ENCODE results near the gene SPATA17. TPM values are rescaled to one million over a fixed set of nuclear protein-coding genes. Genes with fewer than 3 reads are reported as not detected.

SPATA17 gene
- total and polyA plus RNA-seq, 8 donors = 0.12 to 2.3 (median 1.5) TPM; not detected in 3

DNA sequence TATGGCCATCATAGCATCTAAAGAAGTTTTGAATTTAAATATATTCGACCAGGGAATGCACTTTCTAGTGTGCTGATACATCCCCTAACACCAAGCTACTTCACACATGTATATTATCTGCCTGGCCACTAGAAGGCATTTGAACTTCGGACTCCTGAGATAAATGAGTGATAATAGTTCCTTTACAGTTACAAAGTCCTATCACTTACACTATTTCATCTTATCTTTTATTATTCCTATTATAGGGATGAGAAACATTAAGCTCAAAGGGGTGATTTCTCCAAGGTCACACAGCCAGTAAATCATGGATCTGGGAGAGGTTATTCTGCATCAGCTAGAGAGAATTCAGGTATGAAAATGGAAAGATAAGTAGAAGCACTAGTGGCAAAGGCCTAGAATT lies 40.5 kb upstream of the SPATA17 start:
- Histone ChIP-seq H3K27me3 (no peaks in the 10 kb centered on the region), H3K36me3 (peaks cover 0 to 4% (median 2%) of the 10 kb centered on the region in 4 donors), H3K4me1 (no peaks in the 10 kb centered on the region), H3K27ac (no peak overlapping the region), H3K9me3 (no peaks in the 10 kb centered on the region), H3K4me3 (no peak overlapping the region)
- whole genome bisulfite sequencing, 5 donors = 64 to 78% (median 69%) methylated on average over 2 of the region's 2 CpGs
- intact Hi-C loops (cut with DNase I; ENCODE audit: low total_unique reads) = no loop called here
- TF ChIP-seq POLR2A (IDR thresholded peaks at IDR 0.05) (no peak), POLR2AphosphoS5 (IDR thresholded peaks at IDR 0.05) (no peak)
- TF ChIP-seq, protein P1, sequence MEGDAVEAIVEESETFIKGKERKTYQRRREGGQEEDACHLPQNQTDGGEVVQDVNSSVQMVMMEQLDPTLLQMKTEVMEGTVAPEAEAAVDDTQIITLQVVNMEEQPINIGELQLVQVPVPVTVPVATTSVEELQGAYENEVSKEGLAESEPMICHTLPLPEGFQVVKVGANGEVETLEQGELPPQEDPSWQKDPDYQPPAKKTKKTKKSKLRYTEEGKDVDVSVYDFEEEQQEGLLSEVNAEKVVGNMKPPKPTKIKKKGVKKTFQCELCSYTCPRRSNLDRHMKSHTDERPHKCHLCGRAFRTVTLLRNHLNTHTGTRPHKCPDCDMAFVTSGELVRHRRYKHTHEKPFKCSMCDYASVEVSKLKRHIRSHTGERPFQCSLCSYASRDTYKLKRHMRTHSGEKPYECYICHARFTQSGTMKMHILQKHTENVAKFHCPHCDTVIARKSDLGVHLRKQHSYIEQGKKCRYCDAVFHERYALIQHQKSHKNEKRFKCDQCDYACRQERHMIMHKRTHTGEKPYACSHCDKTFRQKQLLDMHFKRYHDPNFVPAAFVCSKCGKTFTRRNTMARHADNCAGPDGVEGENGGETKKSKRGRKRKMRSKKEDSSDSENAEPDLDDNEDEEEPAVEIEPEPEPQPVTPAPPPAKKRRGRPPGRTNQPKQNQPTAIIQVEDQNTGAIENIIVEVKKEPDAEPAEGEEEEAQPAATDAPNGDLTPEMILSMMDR (IDR thresholded peaks at IDR 0.05) = no peak
- peak in 1 of 2 donors; percentile 4 for DNase-seq

DNA sequence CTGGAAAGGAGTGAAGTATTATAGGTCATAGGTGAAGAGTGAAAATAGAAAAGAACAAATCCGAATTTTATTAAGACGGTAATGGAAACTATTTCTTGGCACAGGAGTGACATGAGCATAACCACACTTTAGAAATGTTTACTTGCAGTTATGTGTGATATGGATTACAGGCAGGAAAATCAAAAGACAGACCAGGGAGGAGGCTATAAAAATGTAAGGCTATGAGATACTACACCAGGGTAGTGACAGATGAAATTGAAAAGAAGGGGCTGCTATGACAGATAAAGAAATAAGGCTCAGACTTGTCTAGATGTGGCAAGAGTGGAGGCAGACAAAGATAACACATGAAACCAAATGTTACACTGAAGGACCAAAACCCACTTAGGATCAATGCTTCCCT lies 32.0 kb upstream of the SPATA17 start:
- Histone ChIP-seq H3K27me3 (no peaks in the 10 kb centered on the region), H3K4me1 (no peaks in the 10 kb centered on the region), H3K4me3 (no peak overlapping the region), H3K36me3 (peaks cover 0 to 12% (median 5%) of the 10 kb centered on the region in 4 donors), H3K27ac (no peak overlapping the region), H3K9me3 (no peaks in the 10 kb centered on the region)
- TF ChIP-seq EP300 (IDR thresholded peaks at IDR 0.05) (no peak), POLR2A (IDR thresholded peaks at IDR 0.05) (no peak), POLR2AphosphoS5 (IDR thresholded peaks at IDR 0.05) (no peak)
- TF ChIP-seq, protein P1 (IDR thresholded peaks at IDR 0.05) = no peak
- intact Hi-C loops (cut with DNase I; ENCODE audit: low total_unique reads) = no loop called here
- WGBS, 5 donors = 28 to 68% (median 30%) methylated on average over 2 of the region's 2 CpGs
- no peak for DNase-seq

DNA sequence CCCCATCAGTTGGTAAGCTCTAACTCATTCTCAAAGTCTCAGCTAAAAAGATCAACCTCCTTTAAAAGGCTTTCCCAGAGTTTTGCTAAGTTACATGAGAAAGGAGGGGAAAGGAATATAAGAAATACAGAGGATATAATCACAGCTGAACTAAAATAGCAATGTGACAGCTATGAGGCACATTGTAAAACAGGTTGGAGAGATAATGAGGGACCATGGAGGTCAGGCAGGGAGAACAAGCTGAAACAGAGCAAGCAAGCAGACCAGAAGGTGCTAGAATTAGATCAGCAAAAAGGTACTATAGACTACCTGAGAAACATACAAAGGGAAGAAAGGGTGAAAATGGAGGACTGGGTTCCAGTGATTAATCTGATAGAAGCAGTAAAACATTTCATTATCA lies 28.8 kb upstream of the SPATA17 start:
- Histone ChIP-seq H3K27me3 (no peaks in the 10 kb centered on the region), H3K4me3 (no peak overlapping the region), H3K27ac (no peak overlapping the region), H3K4me1 (no peaks in the 10 kb centered on the region), H3K36me3 (peaks cover 0 to 22% (median 11%) of the 10 kb centered on the region in 4 donors), H3K9me3 (no peaks in the 10 kb centered on the region)
- no peak for TF ChIP-seq POLR2A (IDR thresholded peaks at IDR 0.05)
- TF ChIP-seq POLR2AphosphoS5 (IDR thresholded peaks at IDR 0.05) = no peak
- no peak for TF ChIP-seq EP300 (IDR thresholded peaks at IDR 0.05)
- TF ChIP-seq, protein P1 (IDR thresholded peaks at IDR 0.05) = no peak
- DNase-seq = no peak
- intact Hi-C loops (cut with DNase I; ENCODE audit: low total_unique reads) = no loop called here

DNA sequence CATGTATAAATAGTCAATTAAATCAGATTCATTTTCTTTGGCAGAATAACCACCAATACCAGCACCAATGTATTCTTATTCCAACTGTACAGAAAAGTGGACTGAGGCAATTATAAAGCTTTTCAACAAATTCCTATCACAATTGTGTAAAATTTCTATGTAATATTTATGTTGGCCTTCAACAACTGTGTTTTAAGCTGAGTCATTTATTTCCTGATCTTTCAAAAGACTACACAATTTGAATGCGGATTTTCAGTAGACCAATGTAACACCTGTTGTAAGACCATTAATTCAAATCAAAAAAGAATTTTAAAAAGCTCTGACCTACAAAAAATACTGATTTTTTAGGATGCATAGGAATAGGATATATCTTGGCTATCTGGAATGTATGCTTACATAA lies 25.8 kb upstream of the SPATA17 start:
- DNase-seq = no peak
- no peak overlapping the region for H3K27ac ChIP-seq
- TF ChIP-seq, protein P1 (IDR thresholded peaks at IDR 0.05) = no peak
- TF ChIP-seq POLR2A (IDR thresholded peaks at IDR 0.05) (no peak), POLR2AphosphoS5 (IDR thresholded peaks at IDR 0.05) (no peak), EP300 (IDR thresholded peaks at IDR 0.05) (no peak)
- 77 to 100% (median 93%) methylated on average over 1 of the region's 1 CpG for WGBS, 5 donors
- H3K36me3 ChIP-seq = peaks cover 0 to 41% (median 32%) of the 10 kb centered on the region in 4 donors
- H3K27me3 ChIP-seq = no peaks in the 10 kb centered on the region
- no peaks in the 10 kb centered on the region for H3K9me3 ChIP-seq
- no peak overlapping the region for H3K4me3 ChIP-seq
- no peaks in the 10 kb centered on the region for H3K4me1 ChIP-seq
- intact Hi-C loops (cut with DNase I; ENCODE audit: low total_unique reads) = no loop called here

Data from stomach (tissue), 9 donors.